H1 (cell line): ENCODE results near the gene ZFP36L1. TPM values are rescaled to one million over a fixed set of nuclear protein-coding genes. Genes with fewer than 3 reads are reported as not detected.

Source experiments
- CTCF ChIA-PET: fragments of 300-600 bp; sonication (Branson Sonifier 250); formaldehyde crosslinking; loops from one replicate; lab custom pipeline; 2021; ENCODE audit not compliant: partially characterized antibody; lab: Charles Lee
- POLR2A ChIA-PET: fragments of 300-600 bp; sonication (Branson Sonifier 250); formaldehyde crosslinking; loops from one replicate; lab custom pipeline; 2021; ENCODE audit warnings: inconsistent platforms; ENCODE audit not compliant: partially characterized antibody; lab: Charles Lee
- DNase-seq, 2 experiments: peaks; one replicate each; pipeline versions ENCODE4 v3.0.0 to v3.0.0-alpha.2; 2010 to 2022; ENCODE audit warnings: low spot score in 2 of 2, low read depth in 1 of 2, mixed read lengths in 1 of 2
- FAIRE-seq: peaks from 2 replicates; lab custom pipeline; 2011; peaks lifted over from hg19 to GRCh38; lab: Jason Lieb, UNC
- H2AFZ ChIP-seq: 2 replicates; pipeline ENCODE4 v1.8.1; 2012; ENCODE audit warnings: low read length, inconsistent platforms
- H2AK5ac ChIP-seq: 2 replicates; pipeline ENCODE4 v1.6.1; 2013; ENCODE audit warnings: low read depth, low read length
- H2BK120ac ChIP-seq: replicated peaks from 2 replicates; pipeline ENCODE3; 2013; ENCODE audit warnings: low read depth, low read length, inconsistent platforms
- H2BK12ac ChIP-seq: 2 replicates; pipeline ENCODE4 v1.6.1; 2013; ENCODE audit warnings: low read depth, low read length
- H2BK15ac ChIP-seq: 2 replicates; pipeline ENCODE4 v1.6.1; 2013; ENCODE audit warnings: low read length
- H2BK20ac ChIP-seq: 2 replicates; pipeline ENCODE4 v1.6.1; 2013; ENCODE audit warnings: low read length
- H2BK5ac ChIP-seq: 2 replicates; pipeline ENCODE4 v1.6.1; 2013; ENCODE audit warnings: low read depth, low read length
- H3K14ac ChIP-seq: 2 replicates; pipeline ENCODE4 v1.6.1; 2013; ENCODE audit warnings: inconsistent platforms; ENCODE audit not compliant: insufficient read length
- H3K18ac ChIP-seq: 2 replicates; pipeline ENCODE4 v1.6.1; 2013; ENCODE audit warnings: low read length; ENCODE audit errors: extremely low read depth
- H3K23ac ChIP-seq: 2 replicates; pipeline ENCODE4 v1.6.1; 2013; ENCODE audit warnings: inconsistent platforms; ENCODE audit not compliant: insufficient read length
- H3K23me2 ChIP-seq: 2 replicates; pipeline ENCODE4 v1.6.1; 2013; ENCODE audit warnings: low read depth, low read length
- H3K27ac ChIP-seq: 2 replicates; pipeline ENCODE4 v1.6.1; 2011; ENCODE audit warnings: low read depth, low read length, inconsistent platforms
- H3K27me3 ChIP-seq, 4 experiments: replicated peaks in 1 of 4; 1 replicate in 1 of 4; 2 replicates in 3 of 4; pipeline versions ENCODE4 v1.6.1 to v1.8.1; 2011 to 2013; ENCODE audit warnings: low read length in 3 of 4, mild to moderate bottlenecking in 3 of 4, inconsistent platforms in 2 of 4, mixed read lengths in 2 of 4, moderate library complexity in 1 of 4; ENCODE audit not compliant: control insufficient read depth in 3 of 4, insufficient read depth in 3 of 4; ENCODE audit errors: extremely low read depth in 1 of 4
- H3K36me3 ChIP-seq, 4 experiments: 2 replicates each; pipeline versions ENCODE4 v1.6.1 to v1.8.1; 2011 to 2013; ENCODE audit warnings: mild to moderate bottlenecking in 4 of 4, low read length in 3 of 4, moderate library complexity in 2 of 4, control low read depth in 1 of 4, inconsistent platforms in 1 of 4; ENCODE audit not compliant: insufficient read depth in 4 of 4, control insufficient read depth in 2 of 4
- H3K4ac ChIP-seq: replicated peaks from 2 replicates; pipeline ENCODE3; 2013; ENCODE audit warnings: low read length, low read depth, mixed read lengths, inconsistent platforms; ENCODE audit not compliant: insufficient read length
- H3K4me1 ChIP-seq, 4 experiments: replicated peaks in 1 of 4; 1 replicate in 1 of 4; 2 replicates in 3 of 4; pipeline versions ENCODE4 v1.6.1 to v1.8.1; 2011 to 2013; ENCODE audit warnings: low read length in 3 of 4, inconsistent platforms in 2 of 4, mixed read lengths in 1 of 4; ENCODE audit not compliant: insufficient read depth in 4 of 4, control insufficient read depth in 3 of 4
- H3K4me2 ChIP-seq, 2 experiments: 2 replicates each; pipeline versions ENCODE4 v1.6.1 to v1.8.1; 2011 to 2013; ENCODE audit warnings: low read depth in 2 of 2, low read length in 2 of 2, control low read depth in 1 of 2, inconsistent platforms in 1 of 2, mild to moderate bottlenecking in 1 of 2; ENCODE audit not compliant: insufficient read depth in 1 of 2
- H3K4me3 ChIP-seq, 4 experiments: fragments of 200-600, 300-600 bp in 1 of 4; sonication (generic), shearing (Covaris generic), sonication (Bioruptor Twin) in 1 of 4; 2 replicates each; pipeline versions ENCODE4 v1.5.1 to v1.8.1; 2011 to 2016; ENCODE audit warnings: low read length in 4 of 4, low read depth in 3 of 4, control low read depth in 2 of 4, inconsistent platforms in 2 of 4, mild to moderate bottlenecking in 2 of 4, mixed read lengths in 1 of 4, moderate library complexity in 1 of 4; ENCODE audit not compliant: insufficient read depth in 2 of 4; ENCODE audit errors: extremely low read depth in 1 of 4
- H3K56ac ChIP-seq: replicated peaks from 2 replicates; pipeline ENCODE3; 2013; ENCODE audit warnings: low read depth, mild to moderate bottlenecking, mixed read lengths, low read length, inconsistent platforms; ENCODE audit not compliant: insufficient read length
- H3K79me1 ChIP-seq: 2 replicates; pipeline ENCODE4 v1.6.1; 2013; ENCODE audit warnings: low read depth, low read length, control low read depth
- H3K79me2 ChIP-seq, 2 experiments: 2 replicates each; pipeline versions ENCODE4 v1.6.1 to v1.8.1; 2012 to 2013; ENCODE audit warnings: low read length in 2 of 2, mild to moderate bottlenecking in 2 of 2, inconsistent platforms in 1 of 2; ENCODE audit not compliant: insufficient read depth in 2 of 2, control insufficient read depth in 1 of 2
- H3K9ac ChIP-seq, 4 experiments: replicated peaks in 1 of 4; 1 replicate in 1 of 4; 2 replicates in 3 of 4; pipeline versions ENCODE4 v1.6.1 to v1.8.1; 2011 to 2013; ENCODE audit warnings: low read depth in 3 of 4, low read length in 3 of 4, control low read depth in 2 of 4, mild to moderate bottlenecking in 2 of 4, moderate library complexity in 2 of 4, inconsistent platforms in 1 of 4; ENCODE audit errors: extremely low read depth in 1 of 4
- H3K9me3 ChIP-seq, 2 experiments: 2 replicates each; pipeline versions ENCODE4 v1.6.1 to v1.8.1; 2012 to 2013; ENCODE audit warnings: mild to moderate bottlenecking in 2 of 2, moderate library complexity in 2 of 2, control low read depth in 1 of 2, inconsistent platforms in 1 of 2, low read depth in 1 of 2, low read length in 1 of 2, mixed read lengths in 1 of 2; ENCODE audit not compliant: insufficient read depth in 2 of 2
- H4K20me1 ChIP-seq, 2 experiments: replicated peaks in 1 of 2; 2 replicates each; pipeline versions ENCODE3 to v1.8.1; 2011 to 2013; ENCODE audit warnings: inconsistent platforms in 2 of 2, low read length in 2 of 2, mild to moderate bottlenecking in 1 of 2; ENCODE audit not compliant: insufficient read depth in 2 of 2, control insufficient read depth in 1 of 2
- H4K5ac ChIP-seq: 2 replicates; pipeline ENCODE4 v1.6.1; 2013; ENCODE audit warnings: low read length, low read depth, mixed read lengths, inconsistent platforms; ENCODE audit not compliant: insufficient read length
- H4K8ac ChIP-seq: 2 replicates; pipeline ENCODE4 v1.8.0; 2013; ENCODE audit warnings: mild to moderate bottlenecking, moderate library complexity, low read length, inconsistent platforms; ENCODE audit not compliant: insufficient read depth; ENCODE audit errors: extremely low read depth
- H4K91ac ChIP-seq: replicated peaks from 2 replicates; pipeline ENCODE3; 2013; ENCODE audit warnings: low read length, mixed read lengths, inconsistent platforms; ENCODE audit not compliant: insufficient read length
- EZH2 ChIP-seq: fragments of 200-600 bp; sonication (generic); IDR thresholded peaks from 2 replicates; pipeline ENCODE4 v1.7.1; 2012; ENCODE audit warnings: low read depth, mild to moderate bottlenecking, moderate library complexity, low read length, inconsistent platforms; ENCODE audit not compliant: severe bottlenecking
- FOSL1 ChIP-seq: IDR thresholded peaks from 2 replicates; pipeline ENCODE4 v1.6.1; 2011; ENCODE audit warnings: mild to moderate bottlenecking, low read depth, low read length, moderate library complexity; ENCODE audit not compliant: insufficient read depth
- GABPA ChIP-seq: IDR thresholded peaks from 2 replicates; pipeline ENCODE4 v1.6.1; 2011; ENCODE audit warnings: mild to moderate bottlenecking, low read length, moderate library complexity, borderline replicate concordance; ENCODE audit not compliant: insufficient read depth
- KDM5A ChIP-seq: fragments of 200-600 bp; IDR thresholded peaks from 2 replicates; pipeline ENCODE4 v1.7.1; 2012; ENCODE audit warnings: mild to moderate bottlenecking, low read length, inconsistent platforms, mixed read lengths
- POLR2A ChIP-seq, 2 experiments: IDR thresholded peaks; 1 replicate in 1 of 2; 2 replicates in 1 of 2; pipeline ENCODE4 v1.6.1; 2011; ENCODE audit warnings: low read depth in 2 of 2, low read length in 2 of 2, mild to moderate bottlenecking in 2 of 2; ENCODE audit errors: control extremely low read depth in 1 of 2
- SP2 ChIP-seq: IDR thresholded peaks from 2 replicates; pipeline ENCODE4 v1.6.1; 2012; ENCODE audit warnings: mild to moderate bottlenecking, low read length, inconsistent platforms
- SRF ChIP-seq: IDR thresholded peaks from 2 replicates; pipeline ENCODE4 v1.6.1; 2011; ENCODE audit warnings: mild to moderate bottlenecking, low read depth, low read length, moderate library complexity
- SUZ12 ChIP-seq: fragments of 200-600 bp; sonication (generic); IDR thresholded peaks from 2 replicates; pipeline ENCODE4 v1.6.1; 2012; ENCODE audit warnings: mild to moderate bottlenecking, inconsistent platforms, low read length, moderate library complexity, mixed read lengths
- TEAD4 ChIP-seq: IDR thresholded peaks from 2 replicates; pipeline ENCODE4 v1.6.1; 2012; ENCODE audit warnings: low read depth, low read length, inconsistent platforms, mixed read lengths
- USF2 ChIP-seq: IDR thresholded peaks from 2 replicates; pipeline ENCODE4 v1.6.1; 2011; ENCODE audit warnings: low read length, improper control_type of control experiment
- WGBS, 2 experiments: shearing (Covaris generic) in 1 of 2; methylation state at CpG; one replicate each; pipeline versions ENCODE4 v1.1.6 to v1.1.7; 2013 to 2015; ENCODE audit warnings: low lambda C conversion rate in 2 of 2, mixed read lengths in 2 of 2, inconsistent platforms in 1 of 2, low coverage in 1 of 2, missing lambda C conversion rate in 1 of 2; ENCODE audit not compliant: insufficient replicate concordance in 2 of 2, insufficient coverage in 1 of 2, insufficient read length in 1 of 2; ENCODE audit errors: extremely low coverage in 1 of 2, missing lambda C conversion rate in 1 of 2; 5-methylcytosine and 5-hydroxymethylcytosine counted together
- polyA plus RNA-seq, 7 experiments: library from polyadenylated mRNA; depleted of rRNA in 3 of 7; stranded (reverse) in 5 of 7; unstranded in 2 of 7; fragments of >200 nt in 5 of 7; fragments of 200-250 nt in 2 of 7; gene quantifications; 1 replicate in 5 of 7; 2 replicates in 1 of 7; 4 replicates in 1 of 7; pipeline versions ENCODE4 v1.2.1 to v1.2.3, GENCODE V29; 2011 to 2013; ENCODE audit warnings: missing spikeins in 2 of 7, mixed read lengths in 2 of 7
- total RNA-seq: library from RNA; stranded (reverse); fragmentation: NEBNext Ultra II Directional; extraction: Animal tissue kit (Norgen Biotek cat#: 25700); gene quantifications from 2 replicates; pipeline ENCODE4 v1.2.1, GENCODE V29; 2021

The ZFP36L1 gene
- total and polyA plus RNA-seq, 2 of the 8 experiments (the other 6 are each of a cell fraction or from before 2014, with no cell fraction given), result 80.4 to 132 TPM

- WGBS, 2 experiments, result 78% methylated on average over 15 of the region's 15 CpGs; no CpG with 5 or more reads in 1 of the 2 experiments
- peak overlapping the region in 1 of 2 experiments; percentile 29; a peak in 1 of 4 replicates for H3K4me2 ChIP-seq
- FAIRE-seq, result no peak
- TF ChIP-seq GABPA (no peak), SP2 (no peak), FOSL1 (no peak), TEAD4 (no peak), SUZ12 (no peak), KDM5A (no peak), USF2 (no peak; the same call in 1 of the 2 replicates), EZH2 (no peak), POLR2A (IDR thresholded peaks at IDR 0.05; ENCODE audit: control extremely low read depth in 1 of 2, low read depth in 2 of 2, low read length in 2 of 2) (peak in 1 of 2 experiments; percentile 38; a peak in 2 of 3 replicates), SRF (no peak)
Observed at GRCh38 chr14:68787092-68787992, 5.5 kb downstream of the ZFP36L1 start.

More at GRCh38 chr14:68787092-68787992, 5.5 kb downstream of the ZFP36L1 start:
- Histone ChIP-seq H3K14ac (no peak overlapping the region), H3K4me3 (no peak overlapping the region), H3K18ac (no peak overlapping the region), H4K8ac (no peak overlapping the region), H2BK120ac (no peak overlapping the region), H3K56ac (no peak overlapping the region), H4K20me1 (peaks cover 29% of the 10 kb centered on the region in 2 experiments), H3K27me3 (no peaks in the 10 kb centered on the region), H4K91ac (no peak overlapping the region), H3K36me3 (peaks cover 18 to 38% (median 28%) of the 10 kb centered on the region in 4 experiments), H3K4me1 (peaks cover 0 to 22% (median 12%) of the 10 kb centered on the region in 4 experiments; a peak in 6 of 7 replicates), H4K5ac (no peak overlapping the region), H3K9ac (no peak overlapping the region), H3K4ac (no peak overlapping the region), H3K9me3 (no peaks in the 10 kb centered on the region), H3K23ac (no peak overlapping the region), H2AK5ac (no peak overlapping the region), H2BK20ac (no peak overlapping the region), H2BK15ac (no peak overlapping the region), H2BK5ac (peak overlapping the region; percentile 85), H3K79me2 (peaks cover 22 to 37% of the 10 kb centered on the region in 2 experiments), H2BK12ac (no peak overlapping the region), H2AFZ (no peak overlapping the region), H3K23me2 (peaks cover 3% of the 10 kb centered on the region; the same call in 1 of the 2 replicates), H3K79me1 (peaks cover 9% of the 10 kb centered on the region; the same call in 1 of the 2 replicates), H3K27ac (no peak overlapping the region)
- ChIA-PET CTCF (interaction anchor here (0.5 to 5.9 kb wide), 13 partner anchors 10 to 854 kb away, joined by 3 to 60 read pairs (median 3); no protein-coding TSS in a partner anchor), POLR2A (interaction anchor here (0.6 to 9.6 kb wide), 15 partner anchors 9 to 538 kb away, joined by 3 to 222 read pairs (median 3); no protein-coding TSS in a partner anchor)
- DNase-seq, result no peak
